ENCODE data around the gene INTS3. TPM values are rescaled to one million over a fixed set of nuclear protein-coding genes. Genes with fewer than 3 reads are reported as not detected.
A peak's percentile ranks its signal among the peaks of the same experiment; 100 is the strongest.

INTS3 gene
- total and polyA plus RNA-seq, 12 donors, result 25.4 to 46.1 (median 31.1) TPM

GRCh38 chr1:153746174-153746573 lies 18.3 kb downstream of the INTS3 start:
- TF ChIP-seq CTCF (IDR thresholded peaks at IDR 0.05), result no peak
- no peak overlapping the region for H3K4me3 ChIP-seq
- intact Hi-C loops (cut with DNase I), result loop anchor here in 6 of 10 donors (5.0 to 10.0 kb wide), 5 partner anchors 69 to 391 kb away; partner anchors contain the start of genes NPR1 (in 2 of the 6) and S100A9 (in 1 of the 6)
- ATAC-seq (peak in 1 of 8 donors; percentile 25), DNase-seq (no peak)
- no peaks in the 10 kb centered on the region for H3K9me3 ChIP-seq
- WGBS, 2 donors, result 87 to 92% methylated on average over 13 of the region's 13 CpGs
- H3K36me3 ChIP-seq, result peaks cover 0 to 94% (median 18%) of the 10 kb centered on the region in 9 donors
- H3K27ac ChIP-seq, result no peak overlapping the region
- H3K4me1 ChIP-seq, result peaks cover 16 to 64% (median 35%) of the 10 kb centered on the region in 9 donors
- no peaks in the 10 kb centered on the region for H3K27me3 ChIP-seq

GRCh38 chr1:153748903-153749302 lies 21.1 kb downstream of the INTS3 start:
- no peak for ATAC-seq
- H3K4me1 ChIP-seq, result peaks cover 26 to 75% (median 43%) of the 10 kb centered on the region in 9 donors
- 75 to 79% methylated on average over 2 of the region's 2 CpGs for WGBS, 2 donors
- no peak for DNase-seq
- no peaks in the 10 kb centered on the region for H3K9me3 ChIP-seq
- no peak for TF ChIP-seq CTCF (IDR thresholded peaks at IDR 0.05)
- no peaks in the 10 kb centered on the region for H3K27me3 ChIP-seq
- peaks cover 0 to 95% (median 29%) of the 10 kb centered on the region in 9 donors for H3K36me3 ChIP-seq
- intact Hi-C loops (cut with DNase I), result loop anchor here in 8 of 10 donors (1.0 to 10.0 kb wide), 12 partner anchors 18 to 394 kb away; partner anchors contain the start of genes NPR1 (in 4 of the 8), INTS3 (in 1 of the 8) and S100A9 (in 1 of the 8)
- no peak overlapping the region for H3K4me3 ChIP-seq
- H3K27ac ChIP-seq, result peak overlapping the region in 7 of 10 donors; percentile 44 to 76 (median 72)

GRCh38 chr1:153749408-153750005 lies 21.7 kb downstream of the INTS3 start:
- peak; percentile 89 to 96 (median 94) for ATAC-seq
- 33 to 40% methylated on average over 6 of the region's 6 CpGs for WGBS, 2 donors
- Histone ChIP-seq H3K9me3 (no peaks in the 10 kb centered on the region), H3K4me3 (no peak overlapping the region), H3K27me3 (no peaks in the 10 kb centered on the region), H3K27ac (peak overlapping the region in 9 of 10 donors; percentile 24 to 76 (median 71)), H3K4me1 (peaks cover 26 to 75% (median 43%) of the 10 kb centered on the region in 9 donors), H3K36me3 (peaks cover 0 to 95% (median 35%) of the 10 kb centered on the region in 9 donors)
- DNase-seq, result peak; percentile 82 to 86
- intact Hi-C loops (cut with DNase I), result loop anchor here (1.0 to 10.0 kb wide), 14 partner anchors 19 to 395 kb away; partner anchors contain the start of genes NPR1 (in 7 of the 10), INTS3 (in 1 of the 10) and S100A9 (in 1 of the 10)
- TF ChIP-seq CTCF (IDR thresholded peaks at IDR 0.05), result peak; percentile 85 to 97 (median 95)

- ATAC-seq (peak in 7 of 8 donors; percentile 20 to 82 (median 60)), DNase-seq (no peak)
- TF ChIP-seq CTCF (IDR thresholded peaks at IDR 0.05), result peak in 3 of 9 donors; percentile 16 to 38 (median 20)
- no peaks in the 10 kb centered on the region for H3K9me3 ChIP-seq
- no peak overlapping the region for H3K4me3 ChIP-seq
- H3K27me3 ChIP-seq, result no peaks in the 10 kb centered on the region
- H3K27ac ChIP-seq, result peak overlapping the region; percentile 20 to 76 (median 69)
- WGBS, 2 donors, result 42 to 48% methylated on average over 6 of the region's 6 CpGs
- peaks cover 0 to 95% (median 39%) of the 10 kb centered on the region in 9 donors for H3K36me3 ChIP-seq
- peaks cover 26 to 75% (median 43%) of the 10 kb centered on the region in 9 donors for H3K4me1 ChIP-seq
- intact Hi-C loops (cut with DNase I), result loop anchor here in 5 of 10 donors (1.0 to 5.0 kb wide), 5 partner anchors 53 to 73 kb away; partner anchors contain the start of gene NPR1 (in 3 of the 5)
Observed at GRCh38 chr1:153750026-153750995, 22.5 kb downstream of the INTS3 start.

Data from heart right ventricle (tissue), 16 donors.